ENCODE measurements around the gene DUOX1.

DNA sequence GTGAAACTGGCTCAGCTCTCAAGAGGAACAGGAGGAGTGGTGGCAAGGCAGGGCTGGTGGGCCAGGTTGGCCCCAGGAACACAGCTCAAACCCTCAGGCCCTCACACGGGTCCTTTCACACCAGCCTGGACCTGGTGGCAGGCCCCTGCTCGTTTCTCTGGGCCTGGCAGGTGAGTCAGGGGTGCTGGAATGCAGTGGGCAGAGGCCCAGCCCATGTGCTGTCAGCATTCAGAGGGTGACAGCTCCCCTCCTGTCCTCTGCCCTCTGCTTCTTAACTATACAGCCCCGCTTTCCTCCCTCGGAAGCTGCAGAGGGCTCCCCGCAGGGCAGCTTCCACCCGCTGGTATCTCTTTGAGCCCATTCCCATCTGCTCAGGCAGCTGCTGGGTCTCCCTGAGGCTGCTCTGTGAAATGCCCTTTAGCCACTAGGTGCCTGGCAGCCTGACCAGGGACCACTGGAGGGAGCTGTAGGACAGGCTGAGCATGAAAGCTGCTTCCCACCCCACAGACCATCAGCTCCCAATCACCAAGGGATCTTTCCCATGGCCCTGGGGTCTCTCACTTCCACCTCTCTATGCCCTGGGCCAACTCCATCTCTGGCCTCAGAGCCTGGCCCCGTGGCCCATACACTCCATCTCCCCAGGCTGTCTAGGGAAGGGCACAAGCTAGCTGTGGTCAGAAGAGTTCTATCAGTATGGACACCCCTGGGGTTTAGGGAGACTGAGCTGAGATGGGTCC lies 33.1 kb downstream of the DUOX1 start:
- TF ChIP-seq, protein P1, sequence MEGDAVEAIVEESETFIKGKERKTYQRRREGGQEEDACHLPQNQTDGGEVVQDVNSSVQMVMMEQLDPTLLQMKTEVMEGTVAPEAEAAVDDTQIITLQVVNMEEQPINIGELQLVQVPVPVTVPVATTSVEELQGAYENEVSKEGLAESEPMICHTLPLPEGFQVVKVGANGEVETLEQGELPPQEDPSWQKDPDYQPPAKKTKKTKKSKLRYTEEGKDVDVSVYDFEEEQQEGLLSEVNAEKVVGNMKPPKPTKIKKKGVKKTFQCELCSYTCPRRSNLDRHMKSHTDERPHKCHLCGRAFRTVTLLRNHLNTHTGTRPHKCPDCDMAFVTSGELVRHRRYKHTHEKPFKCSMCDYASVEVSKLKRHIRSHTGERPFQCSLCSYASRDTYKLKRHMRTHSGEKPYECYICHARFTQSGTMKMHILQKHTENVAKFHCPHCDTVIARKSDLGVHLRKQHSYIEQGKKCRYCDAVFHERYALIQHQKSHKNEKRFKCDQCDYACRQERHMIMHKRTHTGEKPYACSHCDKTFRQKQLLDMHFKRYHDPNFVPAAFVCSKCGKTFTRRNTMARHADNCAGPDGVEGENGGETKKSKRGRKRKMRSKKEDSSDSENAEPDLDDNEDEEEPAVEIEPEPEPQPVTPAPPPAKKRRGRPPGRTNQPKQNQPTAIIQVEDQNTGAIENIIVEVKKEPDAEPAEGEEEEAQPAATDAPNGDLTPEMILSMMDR (IDR thresholded peaks at IDR 0.05), result peak; percentile 55 to 85 (median 68)
- TF ChIP-seq POLR2A (IDR thresholded peaks at IDR 0.05), result no peak
